Cardiac fibroblast (primary cell): ENCODE data around the gene MBNL1.
"Not testable (repeated sequence)": the region's sequence is repeated elsewhere in the genome, so short reads cannot be mapped to it uniquely, and the experiment has no call there.

Experiments
- DNase-seq, 2 donors: peaks; one replicate each; pipeline versions ENCODE4 v3.0.0 to v3.0.0-alpha.2; 2010; ENCODE audit warnings: low read depth in 2 of 2
- H3K4me3 ChIP-seq, 2 donors: replicated peaks in 1 of 2; 1 replicate in 1 of 2; 2 replicates in 1 of 2; pipeline ENCODE4 v1.5.1; 2011; ENCODE audit warnings: low read depth in 2 of 2, low read length in 2 of 2, mild to moderate bottlenecking in 2 of 2, moderate library complexity in 1 of 2
- CTCF ChIP-seq: IDR thresholded peaks from one replicate; pipeline ENCODE4 v1.5.1; 2011; ENCODE audit warnings: low read depth, mild to moderate bottlenecking, low read length, inconsistent platforms

Gene MBNL1

GRCh38 chr3:152334761-152335160, 66.0 kb downstream of the MBNL1 start:
- no peak for DNase-seq
- no peak overlapping the region for H3K4me3 ChIP-seq
- TF ChIP-seq CTCF: no peak

DNA sequence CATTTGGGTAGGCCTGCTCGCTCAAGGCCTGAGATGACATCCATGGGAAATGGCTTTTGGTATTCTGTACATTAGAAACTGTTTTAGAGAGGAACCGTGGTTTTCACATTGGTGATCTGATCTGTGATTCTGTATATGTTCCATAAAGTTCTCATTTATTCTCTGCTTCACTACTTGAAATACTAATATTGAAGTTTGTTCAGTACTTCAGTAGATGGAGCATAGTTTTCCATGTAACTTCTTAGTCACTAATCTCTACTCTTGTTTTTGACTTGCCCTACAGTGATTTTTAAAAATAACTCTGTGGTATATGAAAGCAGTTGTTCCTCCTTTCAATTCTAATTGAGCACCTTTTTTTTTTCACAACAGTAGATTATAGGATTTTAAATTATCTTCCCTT, 66.5 kb downstream of the MBNL1 start:
- no peak overlapping the region for H3K4me3 ChIP-seq
- DNase-seq: no peak
- TF ChIP-seq CTCF: no peak

DNA sequence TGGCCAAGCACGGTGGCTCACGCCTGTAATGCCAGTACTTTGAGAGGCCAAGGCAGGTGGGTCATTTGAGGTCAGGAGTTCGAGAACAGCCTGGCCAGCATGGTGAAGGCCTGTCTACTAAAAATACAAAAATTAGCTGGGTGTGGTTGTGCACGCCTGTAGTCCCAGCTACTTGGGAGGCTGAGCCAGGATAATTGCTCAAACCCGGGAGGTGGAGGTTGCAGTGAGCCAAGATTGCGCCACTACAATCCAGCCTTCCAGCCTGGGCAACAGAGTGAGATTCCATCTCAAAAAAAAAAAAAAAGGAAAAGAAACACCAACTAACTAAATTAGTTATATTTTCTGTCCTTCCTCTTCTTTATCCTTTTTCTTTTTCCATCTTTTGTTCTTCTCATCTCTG, 68.6 kb downstream of the MBNL1 start:
- DNase-seq, H3K4me3 ChIP-seq: not testable (repeated sequence)

- no peak for DNase-seq
- TF ChIP-seq CTCF: no peak
- no peak overlapping the region for H3K4me3 ChIP-seq
Observed at GRCh38 chr3:152338159-152338720, 69.5 kb downstream of the MBNL1 start.

DNA sequence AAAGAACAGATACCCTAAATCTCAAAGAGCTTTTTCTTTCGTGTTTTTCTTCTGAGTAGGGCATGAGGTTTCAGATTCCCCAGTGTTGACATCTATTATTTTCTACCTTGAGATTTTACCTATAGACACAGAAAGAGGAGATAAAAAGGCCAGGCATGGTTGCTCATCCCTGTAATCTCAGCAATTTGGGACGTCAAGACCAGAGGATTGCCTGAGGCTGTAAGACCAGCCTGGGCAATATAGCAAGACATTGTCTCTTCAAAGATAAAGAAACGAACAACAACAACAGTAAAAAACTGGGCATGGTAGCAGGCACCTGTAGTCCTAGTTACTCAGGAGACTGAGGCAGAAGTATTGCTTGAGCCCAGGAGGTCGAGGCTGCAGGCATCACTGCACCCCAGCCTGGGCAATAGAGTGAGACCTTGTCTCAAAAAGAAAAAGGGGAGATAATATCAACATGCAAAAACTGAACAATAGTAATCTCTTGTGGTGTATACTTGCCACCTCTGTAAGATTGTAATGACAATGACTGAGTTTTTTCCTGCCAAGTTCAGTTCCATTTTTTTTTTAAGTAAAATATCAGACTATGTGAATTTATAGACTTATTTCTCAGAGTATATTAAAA, 71.3 kb downstream of the MBNL1 start:
- DNase-seq: no peak
- TF ChIP-seq CTCF: no peak
- no peak overlapping the region for H3K4me3 ChIP-seq

DNA sequence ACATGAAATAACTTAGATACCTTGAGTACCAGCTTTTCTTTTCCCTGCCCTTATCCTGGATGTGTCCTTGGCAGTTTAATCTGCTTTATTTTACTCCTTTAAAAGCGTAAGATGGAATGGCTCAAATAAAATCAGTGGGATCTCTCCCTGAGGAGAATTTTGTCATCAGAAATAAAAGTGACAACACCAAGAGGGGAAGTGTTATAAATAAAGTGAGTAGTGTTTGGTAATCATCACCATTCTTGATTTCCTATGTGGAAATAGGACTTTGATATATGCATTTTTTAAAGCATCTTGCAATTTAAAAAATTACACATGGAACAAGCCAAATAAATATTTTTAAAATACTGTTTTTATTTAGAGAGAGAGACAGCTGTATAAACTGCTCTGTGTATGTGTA, 76.5 kb downstream of the MBNL1 start:
- no peak for DNase-seq
- no peak for TF ChIP-seq CTCF
- no peak overlapping the region for H3K4me3 ChIP-seq

- no peak for DNase-seq
- TF ChIP-seq CTCF: no peak
- no peak overlapping the region for H3K4me3 ChIP-seq
Observed at GRCh38 chr3:152346058-152346457, 77.3 kb downstream of the MBNL1 start.
